NCI-H1694 (cell line): Measurements from ENCODE around the gene PICK1.

ENCODE experiments used
- DNase-seq: peaks from one replicate; lab custom pipeline; 2025; lab: John Stamatoyannopoulos, UW

The PICK1 gene

DNA sequence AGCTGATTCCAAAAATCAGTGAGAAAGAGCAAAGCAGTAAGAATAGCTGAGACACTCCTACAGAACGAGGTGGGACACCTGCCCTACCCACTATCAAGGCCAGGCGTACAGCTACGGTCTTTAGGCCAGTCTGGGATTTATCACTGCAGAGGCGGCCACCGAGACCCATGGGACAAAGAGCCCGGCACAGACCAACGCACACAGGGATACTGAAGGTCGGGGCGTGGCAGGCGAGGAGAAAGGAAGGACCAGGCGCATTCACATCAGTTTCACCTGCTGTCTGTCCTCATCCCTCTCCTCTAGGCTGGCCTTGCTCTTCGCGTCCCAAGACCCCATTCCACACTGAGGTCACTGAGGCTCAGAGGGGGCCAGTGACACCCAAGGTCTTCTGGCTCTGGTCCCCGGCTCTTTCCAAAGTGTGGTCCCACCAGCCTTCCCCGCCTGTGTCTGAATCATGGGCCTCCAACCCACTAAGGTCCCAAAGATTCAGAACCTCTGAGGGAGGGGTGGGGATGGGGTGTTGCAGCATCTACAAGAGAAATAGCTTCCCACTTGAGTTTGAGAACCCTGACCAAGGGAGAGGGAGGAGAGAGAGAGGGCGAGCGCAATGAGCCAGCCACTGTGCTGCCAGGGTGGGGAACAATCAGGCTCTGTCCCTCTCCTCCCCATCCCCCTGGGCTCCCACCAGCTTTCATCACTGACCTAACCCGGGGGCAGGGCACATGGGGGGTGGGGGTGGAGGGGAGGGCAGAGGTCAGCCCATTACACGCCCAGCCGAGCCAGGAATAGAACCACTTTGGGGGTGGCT lies 7.2 kb upstream of the PICK1 start:
- DNase-seq = no peak

- DNase-seq = no peak
Observed at GRCh38 chr22:38050720-38051119, 6.5 kb upstream of the PICK1 start.

DNA sequence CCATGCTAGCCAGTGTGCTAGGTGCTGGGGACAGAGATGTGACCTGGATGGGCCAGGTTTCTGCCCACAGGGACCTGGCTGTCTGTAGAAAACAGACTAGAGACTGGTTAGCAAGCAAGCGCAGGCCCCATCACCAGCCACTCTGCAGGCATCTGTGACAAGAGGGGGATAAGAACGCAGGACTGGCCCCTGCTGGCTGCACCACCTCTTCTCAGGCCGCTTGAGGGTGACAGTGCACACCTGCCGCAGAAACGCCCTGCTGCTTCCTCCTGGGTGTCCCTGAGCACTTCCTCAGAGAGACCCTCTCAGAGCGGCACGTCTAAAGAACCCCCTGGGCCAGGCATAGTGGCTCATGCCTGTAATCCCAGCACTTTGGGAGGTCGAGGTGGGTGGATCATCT lies 5.9 kb upstream of the PICK1 start:
- no peak for DNase-seq

- DNase-seq = peak; percentile 61
Observed at GRCh38 chr22:38051900-38052862, 5.0 kb upstream of the PICK1 start.

DNA sequence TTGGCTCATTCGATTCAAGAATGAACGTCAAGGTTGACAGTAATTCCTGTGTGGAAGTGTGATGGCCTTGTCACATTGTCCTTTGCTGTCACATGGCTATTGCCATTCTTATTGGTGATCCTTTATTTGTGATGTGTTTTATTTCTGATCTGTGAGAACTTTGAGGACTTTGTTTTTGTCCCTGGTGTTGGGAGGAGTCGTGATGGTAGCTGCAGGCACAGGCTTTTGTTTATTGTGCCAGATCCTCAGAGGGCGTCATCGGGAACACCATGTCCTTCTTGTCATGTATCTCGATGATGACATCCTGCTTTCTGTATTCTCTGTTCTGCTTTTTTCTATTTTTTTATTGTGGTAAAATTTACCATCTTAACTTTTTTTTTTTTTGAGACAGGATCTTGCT lies 5.6 kb downstream of the PICK1 start:
- no peak for DNase-seq

DNA sequence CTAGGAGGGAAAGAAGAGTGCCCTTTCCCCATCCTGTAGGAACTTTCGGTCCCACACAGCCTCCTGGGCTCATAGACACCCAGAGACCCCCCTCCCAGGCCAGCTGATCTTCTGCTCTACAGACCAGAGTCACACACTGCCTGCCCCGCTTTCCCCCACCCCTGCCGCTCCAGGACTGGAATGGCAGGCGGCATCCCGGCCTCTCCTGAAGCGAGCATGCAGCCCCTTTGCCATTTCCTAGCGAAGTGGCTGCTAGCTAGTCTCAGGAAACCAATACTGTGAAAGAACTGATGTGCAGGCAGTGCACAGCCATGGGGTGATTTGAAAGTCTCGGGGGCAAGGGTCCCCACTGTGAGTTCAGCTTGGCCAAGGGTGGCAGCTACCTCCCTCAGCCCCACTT lies 8.3 kb downstream of the PICK1 start:
- no peak for DNase-seq

- no peak for DNase-seq
Observed at GRCh38 chr22:38066381-38067027, 9.3 kb downstream of the PICK1 start.

DNA sequence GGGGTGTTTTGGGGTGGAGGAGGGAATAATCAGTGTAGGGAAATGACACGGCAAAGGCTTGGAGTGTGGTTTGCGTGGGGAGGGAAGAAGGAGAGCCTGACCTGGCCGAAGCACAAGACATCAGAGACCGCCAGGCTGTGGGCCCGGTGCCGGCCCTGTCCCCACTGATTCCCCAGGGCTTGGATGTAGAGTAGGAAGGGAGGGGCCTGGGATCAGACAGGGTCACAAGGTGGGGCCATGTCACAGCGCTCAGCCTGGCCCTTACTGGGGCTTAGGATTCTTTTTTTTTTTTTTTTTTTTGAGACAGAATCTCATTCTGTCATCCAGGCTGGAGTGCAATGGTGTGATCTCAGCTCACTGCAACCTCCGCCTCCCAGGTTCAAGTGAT lies 9.8 kb downstream of the PICK1 start:
- DNase-seq = no peak

GRCh38 chr22:38067761-38068360 lies 10.7 kb downstream of the PICK1 start:
- no peak for DNase-seq

DNA sequence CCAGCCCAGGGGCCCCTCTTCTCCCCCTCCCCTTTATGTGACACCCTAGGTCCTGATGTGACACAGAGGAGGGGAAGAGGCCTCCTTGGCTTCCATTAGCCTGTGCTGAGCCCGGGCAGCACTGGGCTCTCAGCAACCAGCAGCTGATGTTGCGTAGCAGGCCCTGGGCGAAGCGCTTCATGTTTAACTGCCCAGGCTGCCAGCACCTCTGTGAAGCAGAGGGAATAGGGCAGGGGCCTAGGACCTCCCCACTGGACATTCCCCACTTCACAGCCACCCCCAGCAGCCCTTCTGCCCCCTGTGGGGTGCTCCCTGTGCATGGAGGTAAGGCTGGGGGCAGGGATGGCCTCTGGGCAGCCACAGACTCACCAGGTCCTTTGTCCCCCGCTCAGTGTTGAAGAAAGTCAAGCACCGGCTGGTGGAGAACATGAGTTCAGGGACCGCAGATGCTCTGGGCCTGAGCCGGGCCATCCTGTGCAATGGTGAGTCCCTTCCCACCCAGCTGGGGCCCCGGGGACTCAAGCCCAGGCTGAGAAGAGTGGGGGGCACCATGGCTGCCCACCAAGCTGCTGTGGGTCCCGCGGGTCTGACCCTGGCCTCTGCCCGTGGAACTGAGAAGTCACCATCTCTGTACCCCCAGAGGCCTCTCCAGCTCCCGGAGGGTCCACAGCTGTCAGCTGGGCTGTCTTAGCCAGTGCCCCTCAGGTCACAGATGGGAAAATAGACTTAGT lies 11.6 kb downstream of the PICK1 start:
- no peak for DNase-seq

GRCh38 chr22:38069372-38070249 lies 12.4 kb downstream of the PICK1 start:
- peak; percentile 38 for DNase-seq

DNA sequence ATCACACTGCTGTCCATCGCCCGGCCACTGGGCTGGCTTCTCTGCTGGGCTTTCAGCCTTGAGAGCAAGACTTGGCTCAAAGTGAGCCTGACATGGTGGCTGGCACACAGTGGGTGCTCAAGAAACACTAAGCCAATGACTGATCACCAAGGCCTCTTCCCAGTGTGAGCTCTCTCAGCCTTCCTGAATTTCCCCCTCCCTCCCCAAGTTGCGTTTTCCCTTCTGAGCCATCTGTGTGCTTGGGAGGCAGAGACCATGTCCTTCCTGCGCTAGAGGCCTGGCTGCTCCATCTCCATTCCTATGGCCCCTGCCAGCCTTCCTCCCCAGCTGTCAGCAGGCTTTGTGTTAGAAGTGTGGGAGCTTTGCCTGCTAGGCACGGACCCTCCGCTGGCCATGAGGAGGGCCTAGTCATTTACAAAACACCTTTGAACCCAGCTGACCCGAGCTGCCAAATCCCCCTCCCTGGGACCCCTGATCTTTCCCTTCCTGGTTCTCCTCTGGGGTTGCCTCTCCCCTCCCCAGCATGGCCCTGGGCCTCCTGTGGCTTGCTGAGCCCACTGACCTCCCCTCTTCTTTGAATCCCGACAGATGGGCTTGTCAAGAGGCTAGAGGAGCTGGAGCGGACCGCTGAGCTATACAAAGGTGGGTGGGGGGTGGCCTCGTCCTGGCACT lies 13.2 kb downstream of the PICK1 start:
- DNase-seq = no peak

DNA sequence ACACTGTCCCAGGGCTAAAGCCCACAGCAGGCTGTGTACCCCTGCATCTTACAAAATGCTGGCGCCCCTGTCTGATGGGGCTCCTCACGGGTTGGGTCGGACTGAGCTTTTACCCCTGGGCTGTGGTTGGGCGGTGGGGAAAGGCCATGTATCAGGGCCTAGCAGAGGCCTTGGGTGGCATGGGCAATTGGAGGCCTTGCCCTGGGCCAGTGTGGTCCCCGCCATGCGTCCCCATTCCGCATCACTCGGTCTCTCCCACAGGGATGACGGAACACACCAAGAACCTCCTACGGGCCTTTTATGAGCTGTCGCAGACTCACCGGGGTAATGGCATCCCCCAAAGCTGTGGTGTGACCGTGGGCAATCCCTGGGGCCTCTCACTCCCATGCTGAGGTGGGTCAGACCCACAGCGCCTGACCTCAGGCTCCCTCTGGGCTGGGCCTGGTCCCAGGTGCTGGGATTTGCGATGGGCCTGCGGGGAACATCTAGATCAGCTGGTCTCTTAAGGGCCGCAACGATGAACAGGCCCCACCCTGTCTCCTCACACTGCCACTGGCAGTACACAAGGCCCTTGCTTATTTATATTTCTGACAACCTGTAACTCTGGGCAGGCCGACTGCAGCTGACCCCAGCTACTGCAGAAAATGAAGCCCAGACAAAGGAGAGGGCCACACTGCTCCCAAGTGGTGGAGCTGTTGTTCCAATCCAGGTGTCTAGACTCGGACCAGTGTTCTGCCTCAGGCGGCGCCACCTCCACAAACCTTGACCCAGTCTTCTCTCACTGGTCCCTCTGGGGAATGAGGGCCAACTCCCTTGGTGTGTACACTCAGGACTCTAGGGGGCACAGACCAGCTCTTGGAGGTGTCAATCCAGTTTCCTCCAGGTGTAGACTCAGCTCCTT lies 14.5 kb downstream of the PICK1 start:
- no peak for DNase-seq

DNA sequence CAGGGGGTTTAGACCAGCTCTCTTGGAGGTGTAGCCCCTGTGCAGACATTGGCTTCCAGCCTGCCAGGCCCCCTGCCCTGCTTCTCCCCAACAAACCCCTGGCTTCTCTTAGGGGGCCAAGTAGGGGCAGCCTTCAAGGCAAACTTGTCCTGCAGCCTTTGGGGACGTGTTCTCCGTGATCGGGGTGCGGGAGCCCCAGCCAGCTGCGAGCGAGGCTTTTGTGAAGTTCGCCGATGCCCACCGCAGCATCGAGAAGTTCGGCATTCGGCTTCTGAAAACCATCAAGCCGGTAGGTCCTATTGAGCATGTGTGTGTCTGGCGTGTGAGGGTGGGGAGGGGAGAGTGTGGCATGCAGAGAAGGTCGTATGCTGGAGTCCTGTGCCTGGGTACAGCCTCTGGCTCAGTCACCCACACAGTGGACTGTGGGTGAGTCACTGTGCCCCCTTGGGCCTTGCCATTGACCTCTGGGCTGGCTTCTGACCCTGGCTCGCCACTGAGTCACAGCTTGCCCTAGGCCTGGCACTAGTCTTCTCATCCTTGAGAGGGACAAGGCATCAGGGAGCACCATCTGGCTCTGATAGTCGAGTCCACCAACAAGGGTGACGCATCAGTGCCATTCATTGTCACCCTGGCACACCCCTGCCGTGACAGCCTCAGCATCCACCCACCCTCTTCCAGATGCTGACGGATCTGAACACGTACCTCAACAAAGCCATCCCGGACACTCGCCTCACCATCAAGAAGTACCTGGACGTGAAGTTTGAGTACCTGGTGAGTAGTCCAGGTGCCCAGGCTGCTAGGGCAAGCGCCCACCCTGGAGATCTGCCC lies 15.3 kb downstream of the PICK1 start:
- no peak for DNase-seq

DNA sequence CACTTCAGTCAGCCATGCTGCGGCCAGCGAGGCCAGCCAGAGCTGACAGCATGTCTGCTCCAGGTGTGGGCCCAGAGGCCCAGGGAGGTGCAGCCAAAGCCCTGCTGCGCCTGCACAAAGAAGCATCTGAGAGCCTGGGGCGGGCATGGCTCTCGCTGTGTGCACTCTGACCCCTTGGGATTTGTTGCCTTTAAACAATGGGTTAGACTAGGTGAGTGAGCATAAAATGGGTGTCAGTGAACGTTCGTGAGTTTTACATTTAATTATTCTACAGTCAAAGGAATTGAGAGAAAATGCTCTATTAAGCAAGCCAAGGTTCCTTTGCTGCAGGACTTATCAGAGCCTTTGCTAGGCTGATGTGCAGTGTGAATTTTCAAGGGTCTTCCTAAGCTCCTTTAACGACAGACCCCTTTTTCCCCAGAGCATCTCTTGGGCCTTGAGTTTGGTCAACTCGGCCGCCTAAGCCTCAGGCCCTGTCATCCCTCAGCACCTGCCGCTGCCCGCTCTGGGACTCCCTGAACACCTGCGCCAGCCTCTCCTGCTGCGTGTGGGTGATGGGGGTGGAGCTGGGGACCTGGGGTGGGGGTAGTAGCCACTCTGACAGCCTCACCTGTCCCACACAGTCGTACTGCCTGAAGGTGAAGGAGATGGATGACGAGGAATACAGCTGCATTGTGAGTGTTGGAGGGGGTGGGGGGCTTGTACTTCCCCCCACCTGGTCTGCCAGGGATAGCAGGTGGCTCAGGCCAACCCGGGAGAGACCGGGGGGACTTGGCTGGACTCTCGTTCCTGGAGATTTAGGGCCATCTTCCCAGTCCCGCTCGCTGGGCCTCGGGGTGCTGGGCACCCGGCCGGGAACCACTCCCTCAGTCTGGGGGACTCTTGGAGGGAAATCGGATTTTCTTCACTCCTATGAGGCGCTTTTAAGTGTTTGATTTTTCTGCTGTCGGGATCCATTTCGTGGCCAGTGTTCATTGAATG lies 16.2 kb downstream of the PICK1 start:
- DNase-seq = no peak

DNA sequence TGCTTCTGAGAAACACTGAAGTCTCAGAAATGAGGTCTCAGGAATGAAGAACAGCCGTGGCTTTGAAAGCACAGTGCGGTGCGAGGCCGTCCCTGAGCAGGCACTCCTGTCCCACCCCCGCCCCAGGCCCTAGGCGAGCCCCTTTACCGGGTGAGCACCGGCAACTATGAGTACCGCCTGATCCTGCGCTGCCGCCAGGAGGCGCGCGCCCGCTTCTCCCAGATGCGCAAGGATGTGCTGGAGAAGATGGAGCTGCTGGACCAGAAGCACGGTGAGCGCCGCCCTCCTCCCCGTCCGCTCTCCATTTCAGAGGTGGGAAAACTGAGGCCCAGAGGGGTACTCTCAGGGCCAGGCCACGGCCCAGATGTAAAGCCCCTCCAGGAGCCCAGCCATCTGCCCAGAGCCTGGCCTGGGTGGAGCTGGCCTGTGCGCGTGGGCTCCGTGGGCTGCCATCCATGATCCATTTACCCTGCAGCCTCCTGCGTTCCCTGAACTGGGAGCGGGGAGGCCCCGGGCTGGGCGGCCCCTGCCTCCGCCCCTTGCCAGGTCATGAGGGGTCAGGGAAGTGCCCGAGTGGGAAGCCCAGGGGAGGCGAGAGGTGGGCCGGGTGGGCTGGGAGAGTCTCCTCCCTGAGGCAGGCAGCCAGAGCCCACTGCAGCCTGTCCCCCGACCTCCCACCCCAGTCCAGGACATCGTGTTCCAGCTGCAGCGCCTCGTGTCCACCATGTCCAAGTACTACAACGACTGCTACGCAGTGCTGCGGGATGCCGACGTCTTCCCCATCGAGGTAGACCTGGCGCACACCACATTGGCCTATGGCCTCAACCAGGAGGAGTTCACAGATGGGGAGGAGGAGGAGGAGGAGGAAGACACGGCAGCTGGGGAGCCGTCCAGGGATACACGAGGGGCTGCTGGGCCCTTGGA lies 17.2 kb downstream of the PICK1 start:
- no peak for DNase-seq
